Gastrocnemius medialis (tissue), 4 donors: ENCODE results near the gene RAB11A. TPM values are rescaled to one million over a fixed set of nuclear protein-coding genes. Genes with fewer than 3 reads are reported as not detected.

Source experiments
- ATAC-seq, 2 donors: fragments of 150-250 bp; one replicate each; pipeline ENCODE4 v1.9.1; 2016
- DNase-seq, 2 donors: peaks; one replicate each; pipeline ENCODE4 v3.0.0-alpha.2; 2019
- H3K27ac ChIP-seq, 4 donors: fragments of 200-600 bp; sonication (generic); 1 replicate in 1 of 4; 2 replicates in 3 of 4; pipeline ENCODE4 v1.5.1; 2016 to 2018; ENCODE audit warnings: mild to moderate bottlenecking in 2 of 4, moderate library complexity in 1 of 4
- H3K27me3 ChIP-seq, 3 donors: fragments of 200-600 bp; sonication (generic) in 2 of 3; 1 replicate in 1 of 3; 2 replicates in 2 of 3; pipeline versions ENCODE4 v1.5.1 to v1.6.0; 2016 to 2019; ENCODE audit warnings: mild to moderate bottlenecking in 1 of 3, moderate library complexity in 1 of 3
- H3K36me3 ChIP-seq, 2 donors: fragments of 200-600 bp; sonication (generic) in 1 of 2; one replicate each; pipeline ENCODE4 v1.5.1; 2017 to 2018
- H3K4me1 ChIP-seq, 2 donors: fragments of 200-600 bp; sonication (generic) in 1 of 2; one replicate each; pipeline ENCODE4 v1.5.1; 2016 to 2017; ENCODE audit warnings: mild to moderate bottlenecking in 2 of 2
- H3K4me3 ChIP-seq, 4 donors: fragments of 200-600 bp; sonication (generic) in 3 of 4; 1 replicate in 1 of 4; 2 replicates in 3 of 4; pipeline ENCODE4 v1.5.1; 2016 to 2019; ENCODE audit warnings: mild to moderate bottlenecking in 2 of 4
- H3K9me3 ChIP-seq, 3 donors: fragments of 200-600 bp; sonication (generic) in 2 of 3; 1 replicate in 1 of 3; 2 replicates in 2 of 3; pipeline ENCODE4 v1.5.1; 2016 to 2019
- POLR2A ChIP-seq, 2 donors: fragments of 450-650 bp; IDR thresholded peaks; one replicate each; pipeline ENCODE4 v1.6.1; 2017; ENCODE audit warnings: antibody characterized with exemption in 2 of 2, mild to moderate bottlenecking in 2 of 2, moderate library complexity in 2 of 2
- in situ Hi-C, 4 donors: fragments of 200-750 bp; cut with MboI; loops; one replicate each; pipeline versions ENCODE4 v1.15.0 to v1.8.0; 2017; ENCODE audit warnings: low sequenced_read_pairs in 4 of 4
- intact Hi-C: fragments of 100-400 bp; cut with DNase I; formaldehyde crosslinking; loops from one replicate; pipeline ENCODE4 v1.15.1; 2023; ENCODE audit warnings: low total_unique reads
- total RNA-seq, 4 donors: library from RNA; depleted of rRNA; stranded (reverse); fragments of >200 nt; gene quantifications; one replicate each; pipeline versions ENCODE4 v1.1.0 to v1.2.3, GENCODE V29; 2016
- TF ChIP-seq, protein P1 (sequence below), 5 experiments: fragments of 450-650 bp in 3 of 5; fragments of 200-600 bp in 2 of 5; sonication (generic) in 2 of 5; IDR thresholded peaks in 4 of 5; conservative IDR thresholded peaks in 1 of 5; 1 replicate in 4 of 5; 2 replicates in 1 of 5; pipeline ENCODE4 v1.5.1; 2016 to 2019; ENCODE audit warnings: antibody characterized with exemption in 5 of 5, mild to moderate bottlenecking in 3 of 5, moderate library complexity in 3 of 5

RAB11A gene
- total RNA-seq, 4 donors from 2014 or later = 93.0 to 207 (median 166) TPM

GRCh38 chr15:65885668-65886218 lies 16.5 kb downstream of the RAB11A start:
- no peak overlapping the region for H3K27ac ChIP-seq
- no peak for DNase-seq
- H3K36me3 ChIP-seq = peaks cover 0 to 38% of the 10 kb centered on the region in 2 donors

GRCh38 chr15:65887565-65887964 lies 18.3 kb downstream of the RAB11A start:
- H3K9me3 ChIP-seq = no peaks in the 10 kb centered on the region
- DNase-seq (no peak), ATAC-seq (no peak)
- intact Hi-C loops (no loop called here), in situ Hi-C loops (no loop called here)
- TF ChIP-seq, protein P1, sequence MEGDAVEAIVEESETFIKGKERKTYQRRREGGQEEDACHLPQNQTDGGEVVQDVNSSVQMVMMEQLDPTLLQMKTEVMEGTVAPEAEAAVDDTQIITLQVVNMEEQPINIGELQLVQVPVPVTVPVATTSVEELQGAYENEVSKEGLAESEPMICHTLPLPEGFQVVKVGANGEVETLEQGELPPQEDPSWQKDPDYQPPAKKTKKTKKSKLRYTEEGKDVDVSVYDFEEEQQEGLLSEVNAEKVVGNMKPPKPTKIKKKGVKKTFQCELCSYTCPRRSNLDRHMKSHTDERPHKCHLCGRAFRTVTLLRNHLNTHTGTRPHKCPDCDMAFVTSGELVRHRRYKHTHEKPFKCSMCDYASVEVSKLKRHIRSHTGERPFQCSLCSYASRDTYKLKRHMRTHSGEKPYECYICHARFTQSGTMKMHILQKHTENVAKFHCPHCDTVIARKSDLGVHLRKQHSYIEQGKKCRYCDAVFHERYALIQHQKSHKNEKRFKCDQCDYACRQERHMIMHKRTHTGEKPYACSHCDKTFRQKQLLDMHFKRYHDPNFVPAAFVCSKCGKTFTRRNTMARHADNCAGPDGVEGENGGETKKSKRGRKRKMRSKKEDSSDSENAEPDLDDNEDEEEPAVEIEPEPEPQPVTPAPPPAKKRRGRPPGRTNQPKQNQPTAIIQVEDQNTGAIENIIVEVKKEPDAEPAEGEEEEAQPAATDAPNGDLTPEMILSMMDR (IDR thresholded peaks at IDR 0.05 in 4 of 5, conservative IDR thresholded peaks at IDR 0.05 in 1 of 5) = no peak
- TF ChIP-seq POLR2A (IDR thresholded peaks at IDR 0.05) = no peak
- H3K4me3 ChIP-seq = no peak overlapping the region
- H3K4me1 ChIP-seq = peaks cover 0 to 7% of the 10 kb centered on the region in 2 donors
- H3K27ac ChIP-seq = no peak overlapping the region
- no peaks in the 10 kb centered on the region for H3K27me3 ChIP-seq
- H3K36me3 ChIP-seq = peaks cover 0 to 31% of the 10 kb centered on the region in 2 donors

More at GRCh38 chr15:65885668-65886218, 16.5 kb downstream of the RAB11A start:
- no peaks in the 10 kb centered on the region for H3K9me3 ChIP-seq
- intact Hi-C loops (no loop called here), in situ Hi-C loops (no loop called here)
- no peaks in the 10 kb centered on the region for H3K27me3 ChIP-seq
- H3K4me1 ChIP-seq = peaks cover 0 to 7% of the 10 kb centered on the region in 2 donors
- no peak for ATAC-seq
- TF ChIP-seq, protein P1 (IDR thresholded peaks at IDR 0.05 in 4 of 5, conservative IDR thresholded peaks at IDR 0.05 in 1 of 5) = no peak
- no peak for TF ChIP-seq POLR2A (IDR thresholded peaks at IDR 0.05)
- H3K4me3 ChIP-seq = no peak overlapping the region

DNA sequence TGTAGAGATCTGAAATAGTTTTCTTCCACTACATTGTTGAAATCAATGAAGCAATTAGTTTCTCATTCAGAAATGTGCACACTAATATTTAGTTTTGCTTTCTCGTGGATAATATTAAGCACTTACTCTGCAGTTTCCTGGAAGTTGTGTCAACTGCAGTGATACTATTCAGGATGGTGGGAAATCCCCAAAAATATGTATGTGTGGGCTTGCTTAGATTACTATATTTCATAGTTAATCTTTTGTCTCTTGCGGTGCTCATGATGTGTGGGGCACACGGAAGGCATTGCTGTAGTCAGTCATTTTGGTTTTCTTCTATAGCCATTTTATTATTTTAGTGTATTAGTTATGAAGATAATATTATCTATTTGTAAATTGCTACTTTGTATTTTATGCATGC lies 19.7 kb downstream of the RAB11A start:
- no peak for TF ChIP-seq POLR2A (IDR thresholded peaks at IDR 0.05)
- TF ChIP-seq, protein P1 (IDR thresholded peaks at IDR 0.05 in 4 of 5, conservative IDR thresholded peaks at IDR 0.05 in 1 of 5) = no peak
- ATAC-seq (no peak), DNase-seq (no peak)
- H3K27me3 ChIP-seq = no peaks in the 10 kb centered on the region
- in situ Hi-C loops (no loop called here), intact Hi-C loops (no loop called here)
- peaks cover 0 to 5% of the 10 kb centered on the region in 2 donors for H3K4me1 ChIP-seq
- H3K9me3 ChIP-seq = no peaks in the 10 kb centered on the region
- no peak overlapping the region for H3K4me3 ChIP-seq
- H3K27ac ChIP-seq = no peak overlapping the region
- H3K36me3 ChIP-seq = peaks cover 0 to 31% of the 10 kb centered on the region in 2 donors

DNA sequence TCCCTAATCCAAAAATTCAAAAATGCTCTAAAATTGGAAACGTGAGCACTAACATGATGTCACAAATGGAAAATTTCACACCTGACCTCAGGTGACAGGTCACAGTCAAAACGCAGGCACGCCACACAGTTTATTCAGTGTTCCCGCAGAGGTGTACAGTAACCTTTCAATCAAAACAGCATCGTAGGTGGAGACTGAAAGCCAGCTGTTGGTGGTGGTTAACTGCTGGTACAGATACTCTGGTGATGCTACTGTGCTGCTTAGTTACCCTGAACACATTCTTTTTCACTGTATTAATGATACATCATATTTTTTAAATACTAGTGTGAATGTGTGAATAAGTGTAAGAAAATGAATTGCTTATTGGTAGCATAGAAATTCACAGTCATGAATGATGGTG lies 23.8 kb downstream of the RAB11A start:
- TF ChIP-seq POLR2A (IDR thresholded peaks at IDR 0.05) = no peak
- TF ChIP-seq, protein P1 (IDR thresholded peaks at IDR 0.05 in 4 of 5, conservative IDR thresholded peaks at IDR 0.05 in 1 of 5) = no peak
- ATAC-seq = no peak
- Histone ChIP-seq H3K27me3 (no peaks in the 10 kb centered on the region), H3K9me3 (no peaks in the 10 kb centered on the region), H3K4me3 (no peak overlapping the region), H3K36me3 (peaks cover 0 to 26% of the 10 kb centered on the region in 2 donors), H3K4me1 (no peaks in the 10 kb centered on the region), H3K27ac (no peak overlapping the region)
- no peak for DNase-seq
- in situ Hi-C loops (no loop called here), intact Hi-C loops (no loop called here)

DNA sequence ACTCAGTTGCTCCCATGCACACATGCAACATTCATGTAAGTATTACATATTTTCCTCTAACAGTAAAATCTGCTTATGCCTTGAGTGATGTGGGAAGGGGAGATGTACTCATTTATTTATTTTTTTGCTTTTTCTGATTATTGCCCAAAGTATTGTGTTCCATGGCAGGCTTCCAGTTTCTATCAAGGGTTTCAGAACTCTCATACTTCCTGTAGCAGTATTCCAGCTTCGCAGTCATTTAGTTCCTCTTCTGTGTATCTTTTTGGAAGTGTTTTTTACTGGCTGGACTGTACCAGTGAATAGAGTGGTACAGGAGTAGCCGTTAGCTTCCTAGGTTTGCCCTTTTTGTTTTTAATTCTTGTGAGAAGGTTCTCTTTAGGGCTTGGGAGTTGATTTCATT lies 26.9 kb downstream of the RAB11A start:
- Histone ChIP-seq H3K27ac (no peak overlapping the region), H3K4me3 (no peak overlapping the region), H3K27me3 (no peaks in the 10 kb centered on the region), H3K4me1 (no peaks in the 10 kb centered on the region), H3K36me3 (peaks cover 0 to 26% of the 10 kb centered on the region in 2 donors), H3K9me3 (no peaks in the 10 kb centered on the region)
- ATAC-seq (no peak), DNase-seq (no peak)
- in situ Hi-C loops (no loop called here), intact Hi-C loops (no loop called here)
- TF ChIP-seq, protein P1 (IDR thresholded peaks at IDR 0.05 in 4 of 5, conservative IDR thresholded peaks at IDR 0.05 in 1 of 5) = no peak
- no peak for TF ChIP-seq POLR2A (IDR thresholded peaks at IDR 0.05)
